Heart left ventricle (tissue), 16 donors: ENCODE data around the gene KDELR1. TPM values are rescaled to one million over a fixed set of nuclear protein-coding genes. Genes with fewer than 3 reads are reported as not detected.

Experiments
- ATAC-seq, 4 donors: fragments of 200-7000 bp; cut with Tn5 transposase; one replicate each; pipeline ENCODE4 v1.9.1; 2020 to 2022; ENCODE audit warnings: moderate library complexity in 4 of 4, mild to moderate bottlenecking in 3 of 4, moderate number of reproducible peaks in 1 of 4
- DNase-seq, 5 donors: peaks; one replicate each; pipeline ENCODE4 v3.0.0-alpha.2; 2020
- H3K27ac ChIP-seq, 12 donors: fragments of 200-600 bp; sonication (generic) in 4 of 12; one replicate each; pipeline versions ENCODE4 v1.5.0 to v1.8.0; 2016 to 2022; ENCODE audit warnings: mild to moderate bottlenecking in 2 of 12
- H3K27me3 ChIP-seq, 9 donors: fragments of 200-600 bp; sonication (generic) in 2 of 9; one replicate each; pipeline versions ENCODE4 v1.5.1 to v1.8.0; 2016 to 2022; ENCODE audit warnings: mild to moderate bottlenecking in 3 of 9
- H3K36me3 ChIP-seq, 9 donors: fragments of 200-600 bp; sonication (generic) in 2 of 9; one replicate each; pipeline versions ENCODE4 v1.5.0 to v1.8.0; 2018 to 2022; ENCODE audit warnings: mild to moderate bottlenecking in 2 of 9
- H3K4me1 ChIP-seq, 12 donors: fragments of 200-600 bp; sonication (generic) in 4 of 12; one replicate each; pipeline versions ENCODE4 v1.5.0 to v1.8.0; 2016 to 2022; ENCODE audit warnings: mild to moderate bottlenecking in 3 of 12
- H3K4me3 ChIP-seq, 12 donors: fragments of 200-600 bp; sonication (generic) in 4 of 12; one replicate each; pipeline versions ENCODE4 v1.5.0 to v1.8.0; 2017 to 2022; ENCODE audit warnings: mild to moderate bottlenecking in 9 of 12, moderate library complexity in 4 of 12
- H3K9me3 ChIP-seq, 12 donors: fragments of 200-600 bp; sonication (generic) in 4 of 12; one replicate each; pipeline versions ENCODE4 v1.5.0 to v1.8.0; 2016 to 2022; ENCODE audit warnings: mild to moderate bottlenecking in 1 of 12
- CTCF ChIP-seq, 12 donors: fragments of 200-600 bp; sonication (generic) in 4 of 12; IDR thresholded peaks; one replicate each; pipeline versions ENCODE4 v1.5.0 to v1.8.0; 2018 to 2022; ENCODE audit warnings: antibody characterized with exemption in 12 of 12, mild to moderate bottlenecking in 5 of 12
- POLR2A ChIP-seq, 2 donors: fragments of 450-650 bp; IDR thresholded peaks; one replicate each; pipeline ENCODE4 v1.6.1; 2017; ENCODE audit warnings: antibody characterized with exemption in 2 of 2, mild to moderate bottlenecking in 2 of 2, moderate library complexity in 2 of 2
- WGBS, 4 donors: extraction: QIAGEN DNeasy Blood & Tissue Kit in 2 of 4; methylation state at CpG; one replicate each; pipeline versions ENCODE4 v1.1.5 to v1.1.7; 2013 to 2018; 5-methylcytosine and 5-hydroxymethylcytosine counted together
- intact Hi-C, 10 donors: fragments of 100-400 bp; cut with DNase I; formaldehyde crosslinking; loops; one replicate each; pipeline versions ENCODE4 v1.11.1 to v1.14.2; 2022
- polyA plus RNA-seq, 2 donors: library from polyadenylated mRNA; stranded (reverse); fragments of 200-250 nt; gene quantifications; one replicate each; pipeline ENCODE4 v1.2.3, GENCODE V29; 2013
- total RNA-seq, 9 donors: library from RNA; depleted of rRNA in 2 of 9; stranded (reverse); fragments of >200 nt in 2 of 9; fragmentation: NEBNext Ultra II Directional in 3 of 9; extraction: Animal tissue kit (Norgen Biotek cat#: 25700) in 3 of 9; gene quantifications; one replicate each; pipeline versions ENCODE4 v1.1.0 to v1.2.4, GENCODE V29; 2016 to 2023
- donor health status: ischemic (EF 13 %, LVEDD 7.1; RV severe dilation, severe dysfunction).
- donor health status: healthy with polysubstance abuse.
- donor health status: DM: no; HTN: yes; CAD: no.
- donor health status: DM: no; HTN: no; CAD: no.
- donor health status: ischemic (EF 25% LVEDD 6.9; RV normal size, moderate dysfunction).
- donor health status: ischemic (EF 25% LVEDD 5.7; RV mildly dilated, moderate dysfunction).
- donor health status: healthy.
- donor health status: DM: yes; HTN: yes; CAD: no.
- donor health status: ischemic (EF 35%, LVEDD 5.7; RV mildly dilated, moderate dysfunction).
- donor health status: nonischemic (EF 11% LVEDD 7.7; RV severe dilation, severe dysfunction).
- donor health status: DM: yes; HTN: yes; CAD: no.
- donor health status: PGD.
- donor health status: ischemic (EF 29% LVEDD 5.4; RV normal size, mild dysfunction).
- donor health status: nonischemic (EF 23%, LVEDD 6.1; RV moderate dilation, normal function).

Gene KDELR1
- total and polyA plus RNA-seq, 11 donors = 60.0 to 113 (median 79.1) TPM

DNA sequence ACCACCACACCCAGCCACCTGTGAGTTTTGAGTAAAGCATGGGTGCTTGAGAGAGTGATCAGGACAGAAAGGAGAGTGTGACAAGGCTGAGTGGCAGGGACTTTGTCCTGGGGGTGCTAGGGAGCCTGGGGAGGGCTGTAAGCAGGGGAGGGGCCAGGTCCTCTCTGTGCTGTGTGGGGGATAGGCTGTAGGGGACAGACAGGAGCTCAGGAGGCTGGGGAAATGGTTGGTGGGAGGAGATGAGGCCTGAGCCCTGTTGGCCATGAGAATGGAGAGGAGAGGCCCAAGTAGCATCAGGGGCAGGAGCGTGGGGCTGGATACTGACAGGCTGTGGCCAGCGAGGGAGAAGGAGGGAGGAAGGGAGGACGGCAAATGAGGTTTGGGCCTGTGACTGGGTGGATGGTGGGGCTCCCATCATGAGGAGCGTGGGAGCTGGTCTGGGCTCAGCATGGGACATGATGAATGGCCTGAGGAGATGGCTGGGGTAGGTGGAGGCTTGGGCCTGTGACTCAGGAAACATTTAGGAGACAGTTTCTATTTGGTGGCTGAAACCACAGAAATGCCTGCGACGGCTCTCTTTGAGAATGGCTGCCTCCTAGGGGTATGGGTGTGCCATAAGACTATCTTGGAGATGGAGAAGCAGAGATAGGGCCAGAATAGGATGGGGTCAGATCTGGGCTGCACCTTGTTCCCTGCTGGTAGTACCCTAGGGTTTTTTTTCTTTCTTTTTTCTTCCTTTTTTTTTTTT is 27.1 kb upstream of the KDELR1 start:
- H3K27me3 ChIP-seq = peaks cover 0 to 21% (median 0%) of the 10 kb centered on the region in 9 donors
- no peak for DNase-seq
- no peak for ATAC-seq
- H3K4me1 ChIP-seq = peaks cover 0 to 20% (median 0%) of the 10 kb centered on the region in 12 donors
- no peaks in the 10 kb centered on the region for H3K36me3 ChIP-seq
- intact Hi-C loops = no loop called here
- TF ChIP-seq CTCF (IDR thresholded peaks at IDR 0.05) (no peak), POLR2A (IDR thresholded peaks at IDR 0.05) (no peak)
- no peak overlapping the region for H3K27ac ChIP-seq
- no peak overlapping the region for H3K4me3 ChIP-seq
- WGBS, 4 donors = 85 to 90% (median 87%) methylated on average over 6 of the region's 6 CpGs
- H3K9me3 ChIP-seq = no peaks in the 10 kb centered on the region

GRCh38 chr19:48417421-48417820 is 26.1 kb upstream of the KDELR1 start:
- H3K4me3 ChIP-seq = no peak overlapping the region
- no peaks in the 10 kb centered on the region for H3K36me3 ChIP-seq
- TF ChIP-seq CTCF (IDR thresholded peaks at IDR 0.05) (no peak), POLR2A (IDR thresholded peaks at IDR 0.05) (no peak)
- 57 to 83% (median 58%) methylated on average over 4 to 7 of the region's 7 CpGs for WGBS, 4 donors
- H3K4me1 ChIP-seq = peaks cover 0 to 20% (median 0%) of the 10 kb centered on the region in 12 donors
- peak in 1 of 5 donors; percentile 61 for DNase-seq
- intact Hi-C loops = no loop called here
- peaks cover 0 to 21% (median 0%) of the 10 kb centered on the region in 9 donors for H3K27me3 ChIP-seq
- peak overlapping the region in 1 of 12 donors; percentile 32 for H3K27ac ChIP-seq
- ATAC-seq = peak; percentile 33 to 67 (median 56)
- no peaks in the 10 kb centered on the region for H3K9me3 ChIP-seq

- Histone ChIP-seq H3K36me3 (no peaks in the 10 kb centered on the region), H3K4me3 (peak overlapping the region in 9 of 12 donors; percentile 18 to 33 (median 25)), H3K27ac (no peak overlapping the region), H3K4me1 (peaks cover 0 to 20% (median 0%) of the 10 kb centered on the region in 12 donors), H3K9me3 (no peaks in the 10 kb centered on the region), H3K27me3 (peaks cover 0 to 21% (median 0%) of the 10 kb centered on the region in 9 donors)
- DNase-seq (peak in 1 of 5 donors; percentile 72), ATAC-seq (no peak)
- intact Hi-C loops = no loop called here
- TF ChIP-seq POLR2A (IDR thresholded peaks at IDR 0.05) (no peak), CTCF (IDR thresholded peaks at IDR 0.05) (no peak)
- WGBS, 4 donors = 31 to 62% (median 40%) methylated on average over 26 to 30 of the region's 30 CpGs
These were observed 24.5 kb upstream of the KDELR1 start for GRCh38 chr19:48415806-48416221.

DNA sequence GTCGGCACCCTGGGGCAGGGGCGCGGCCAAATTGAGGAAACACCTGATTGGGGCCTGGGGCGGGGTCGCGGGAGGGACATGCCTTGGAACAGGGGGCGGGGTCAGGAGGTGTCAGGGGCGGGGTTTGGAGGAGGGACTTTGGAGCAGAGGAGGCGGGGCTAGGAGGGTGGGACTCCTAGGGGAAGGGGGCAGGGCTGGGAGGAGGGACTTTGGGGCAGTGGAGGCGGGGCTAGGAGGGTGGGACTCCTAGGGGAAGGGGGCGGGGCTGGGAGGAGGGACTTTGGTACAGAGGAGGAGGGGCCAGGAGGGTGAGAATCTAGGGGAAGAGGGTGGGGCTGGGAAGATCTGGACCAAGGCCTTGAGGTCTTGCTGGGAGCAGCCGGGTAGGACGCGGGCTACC is 24.0 kb upstream of the KDELR1 start:
- Histone ChIP-seq H3K27me3 (peaks cover 0 to 21% (median 0%) of the 10 kb centered on the region in 9 donors), H3K9me3 (no peaks in the 10 kb centered on the region), H3K27ac (no peak overlapping the region), H3K4me1 (peaks cover 0 to 20% (median 0%) of the 10 kb centered on the region in 12 donors), H3K4me3 (peak overlapping the region in 9 of 12 donors; percentile 20 to 48 (median 25)), H3K36me3 (no peaks in the 10 kb centered on the region)
- TF ChIP-seq CTCF (IDR thresholded peaks at IDR 0.05) = no peak
- TF ChIP-seq POLR2A (IDR thresholded peaks at IDR 0.05) = no peak
- DNase-seq = peak; percentile 68 to 88 (median 83)
- 22 to 39% (median 30%) methylated on average over 14 of the region's 14 CpGs for WGBS, 4 donors
- ATAC-seq = peak; percentile 72 to 90 (median 90)
- intact Hi-C loops = no loop called here
